ENCODE data around the gene GOT2. TPM values are rescaled to one million over a fixed set of nuclear protein-coding genes. Genes with fewer than 3 reads are reported as not detected.
"Not testable (repeated sequence)": the region's sequence is repeated elsewhere in the genome, so short reads cannot be mapped to it uniquely, and the experiment has no call there.

Gene GOT2
- total and polyA plus RNA-seq, 2 donors: 32.5 to 38.6 TPM

DNA sequence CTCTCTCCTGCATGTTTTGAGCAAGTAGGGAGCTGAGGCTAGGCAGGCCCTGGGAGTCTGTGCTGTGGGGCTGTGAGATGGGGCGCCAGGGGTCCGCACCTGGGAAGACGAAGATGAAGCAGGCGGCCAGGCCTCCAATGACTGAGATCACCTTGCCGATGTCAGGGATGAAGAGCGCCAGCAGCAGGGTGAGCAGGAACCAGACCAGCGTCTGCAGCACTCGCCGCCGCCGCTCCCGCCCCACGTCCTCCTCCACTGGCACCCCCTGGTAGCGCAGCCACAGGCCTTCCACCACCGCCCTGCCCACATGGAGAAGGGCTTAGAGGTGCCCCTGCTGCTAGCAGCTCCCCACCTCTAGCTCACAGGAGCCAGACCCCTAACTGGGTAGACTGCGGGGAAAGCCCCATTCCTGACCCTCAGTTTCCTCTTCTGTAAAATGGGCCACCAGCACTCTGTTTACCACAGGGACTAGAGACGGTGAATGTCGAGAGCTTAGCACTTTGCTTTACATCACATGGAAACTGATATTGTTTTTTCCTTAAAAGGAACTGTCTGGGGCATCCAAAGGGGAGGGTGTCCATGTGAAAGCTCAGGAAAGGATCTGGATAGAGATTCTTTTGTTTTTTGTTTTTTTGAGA lies 63.1 kb downstream of the GOT2 start:
- DNase-seq (ENCODE audit: low read depth in 6 of 9, low spot score in 9 of 9): no peak

DNA sequence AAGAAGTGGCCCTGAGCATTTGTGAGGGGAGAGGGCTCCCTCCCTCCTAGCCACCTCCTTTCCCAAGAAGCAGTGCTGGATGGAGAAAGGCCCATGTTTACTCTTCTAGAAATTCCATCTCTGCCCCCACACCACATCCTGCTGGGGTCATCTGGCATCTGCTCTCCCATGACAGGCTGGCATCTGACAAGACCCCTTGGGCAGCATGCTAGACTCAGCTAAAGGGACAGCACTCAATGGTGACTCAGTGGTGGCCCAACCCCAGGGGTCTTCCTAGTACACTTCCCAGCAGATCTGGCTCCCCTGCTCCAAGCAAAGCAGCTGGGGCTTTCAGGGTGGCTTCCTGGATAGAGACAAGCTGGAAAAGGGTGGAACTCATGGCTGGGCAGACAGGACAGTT lies 63.9 kb downstream of the GOT2 start:
- no peak for DNase-seq (ENCODE audit: low read depth in 6 of 9, low spot score in 9 of 9)
- H3K27me3 ChIP-seq (ENCODE audit: control insufficient read depth in 2 of 2, insufficient read depth in 1 of 2, low read length in 1 of 2): no peaks in the 10 kb centered on the region
- H3K4me1 ChIP-seq (ENCODE audit: control insufficient read depth in 2 of 2, insufficient read depth in 2 of 2, low read length in 2 of 2): no peaks in the 10 kb centered on the region
- H3K4me3 ChIP-seq (ENCODE audit: low read length in 2 of 2): no peak overlapping the region
- H3K36me3 ChIP-seq (ENCODE audit: control insufficient read depth in 2 of 2, insufficient read depth in 2 of 2, low read length in 1 of 2): peaks cover 2 to 7% of the 10 kb centered on the region in 2 donors
- H3K9me3 ChIP-seq (ENCODE audit: control insufficient read depth in 2 of 2, insufficient read depth in 1 of 2, low read length in 1 of 2): no peaks in the 10 kb centered on the region
- H3K27ac ChIP-seq (ENCODE audit: low read depth in 1 of 2, low read length in 1 of 2): no peak overlapping the region

More for the DNA sequence above, 63.1 kb downstream of the GOT2 start:
- H3K27ac ChIP-seq (ENCODE audit: low read depth in 1 of 2, low read length in 1 of 2): no peak overlapping the region
- no peaks in the 10 kb centered on the region for H3K4me1 ChIP-seq (ENCODE audit: control insufficient read depth in 2 of 2, insufficient read depth in 2 of 2, low read length in 2 of 2)
- H3K27me3 ChIP-seq (ENCODE audit: control insufficient read depth in 2 of 2, insufficient read depth in 1 of 2, low read length in 1 of 2): no peaks in the 10 kb centered on the region
- H3K4me3 ChIP-seq (ENCODE audit: low read length in 2 of 2): no peak overlapping the region
- H3K36me3 ChIP-seq (ENCODE audit: control insufficient read depth in 2 of 2, insufficient read depth in 2 of 2, low read length in 1 of 2): peaks cover 3 to 4% of the 10 kb centered on the region in 2 donors
- no peaks in the 10 kb centered on the region for H3K9me3 ChIP-seq (ENCODE audit: control insufficient read depth in 2 of 2, insufficient read depth in 1 of 2, low read length in 1 of 2)
- WGBS: 98% methylated on average over 18 of the region's 18 CpGs

DNA sequence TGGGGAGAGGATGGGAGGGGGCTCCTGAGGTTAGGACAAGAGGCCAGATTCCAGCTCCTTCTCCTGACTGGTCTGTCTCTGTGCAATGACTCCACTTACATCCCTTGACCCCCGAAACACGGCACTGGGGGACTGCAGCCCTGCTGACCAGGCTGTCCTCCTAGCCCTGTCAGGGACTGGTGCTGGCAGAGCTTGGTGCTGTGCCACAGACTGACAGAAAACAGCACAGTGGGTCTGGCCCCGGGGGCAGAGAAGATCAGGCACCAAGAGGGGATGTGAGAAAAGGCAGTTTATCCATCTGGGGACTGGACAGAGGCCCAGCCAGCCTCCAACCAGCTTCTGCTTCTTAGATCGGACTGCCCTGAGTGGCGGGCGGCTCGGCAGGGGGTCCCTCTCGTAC lies 68.9 kb downstream of the GOT2 start:
- Histone ChIP-seq H3K36me3 (ENCODE audit: control insufficient read depth in 2 of 2, insufficient read depth in 2 of 2, low read length in 1 of 2) (peaks cover 0 to 7% of the 10 kb centered on the region in 2 donors), H3K9me3 (ENCODE audit: control insufficient read depth in 2 of 2, insufficient read depth in 1 of 2, low read length in 1 of 2) (no peaks in the 10 kb centered on the region), H3K4me3 (ENCODE audit: low read length in 2 of 2) (no peak overlapping the region), H3K27me3 (ENCODE audit: control insufficient read depth in 2 of 2, insufficient read depth in 1 of 2, low read length in 1 of 2) (no peaks in the 10 kb centered on the region), H3K4me1 (ENCODE audit: control insufficient read depth in 2 of 2, insufficient read depth in 2 of 2, low read length in 2 of 2) (no peaks in the 10 kb centered on the region), H3K27ac (ENCODE audit: low read depth in 1 of 2, low read length in 1 of 2) (no peak overlapping the region)
- WGBS: 89% methylated on average over 8 of the region's 8 CpGs
- no peak for DNase-seq (ENCODE audit: low read depth in 6 of 9, low spot score in 9 of 9)

DNA sequence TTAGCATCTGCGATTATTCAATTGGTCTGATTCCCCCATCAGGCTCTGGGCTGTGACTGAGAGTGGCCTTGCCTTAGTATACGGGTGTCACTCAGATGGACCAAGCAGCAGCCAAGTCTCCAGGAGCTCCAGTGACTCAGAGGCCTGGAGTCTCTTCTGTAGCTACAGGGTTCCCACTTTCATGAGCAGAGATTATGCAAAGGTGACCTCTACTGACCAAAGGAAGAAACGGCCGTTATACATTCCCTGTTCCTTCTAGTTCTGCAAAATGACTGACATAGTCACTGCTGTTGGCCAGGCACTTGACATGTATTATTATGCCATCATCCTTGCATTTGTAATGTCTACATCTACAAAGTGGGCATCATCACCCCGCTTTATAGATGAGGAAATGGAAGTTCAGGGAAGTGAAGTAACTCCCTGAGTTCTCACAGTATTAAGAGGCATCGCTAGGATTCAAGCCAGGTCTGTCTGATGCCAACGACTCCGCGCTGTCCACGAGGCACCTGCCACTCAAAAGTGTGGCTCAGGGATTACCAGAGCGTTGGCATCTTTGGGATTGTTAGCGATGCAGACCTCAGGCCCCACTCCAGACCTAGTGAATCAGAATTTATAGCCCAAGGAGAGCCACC lies 72.8 kb downstream of the GOT2 start:
- H3K27ac ChIP-seq (ENCODE audit: low read depth in 1 of 2, low read length in 1 of 2): no peak overlapping the region
- 52% methylated on average over 12 of the region's 12 CpGs for WGBS

DNA sequence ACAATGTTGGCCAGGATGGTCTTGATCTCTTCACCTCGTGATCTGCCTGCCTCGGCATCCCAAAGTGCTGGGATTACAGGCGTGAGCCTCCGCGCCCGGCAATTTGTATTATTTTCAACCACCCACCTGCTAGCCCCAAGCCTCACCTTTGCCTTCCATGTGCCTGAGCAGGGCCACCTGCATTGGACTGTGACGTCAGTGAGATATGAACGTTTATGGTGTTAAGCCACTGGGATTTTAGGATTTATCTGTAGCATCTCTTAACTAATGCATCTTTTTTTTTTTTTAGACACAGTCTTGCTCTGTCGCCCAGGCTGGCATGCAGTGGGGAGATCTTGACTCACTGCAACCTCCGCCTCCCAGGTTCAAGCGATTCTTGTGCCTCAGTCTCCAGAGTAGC lies 74.2 kb downstream of the GOT2 start:
- not testable (repeated sequence) for H3K27me3 ChIP-seq (ENCODE audit: control insufficient read depth in 2 of 2, insufficient read depth in 1 of 2, low read length in 1 of 2); DNase-seq (ENCODE audit: low read depth in 6 of 9, low spot score in 9 of 9); H3K36me3 ChIP-seq (ENCODE audit: control insufficient read depth in 2 of 2, insufficient read depth in 2 of 2, low read length in 1 of 2); H3K9me3 ChIP-seq (ENCODE audit: control insufficient read depth in 2 of 2, insufficient read depth in 1 of 2, low read length in 1 of 2); H3K4me1 ChIP-seq (ENCODE audit: control insufficient read depth in 2 of 2, insufficient read depth in 2 of 2, low read length in 2 of 2); H3K27ac ChIP-seq (ENCODE audit: low read depth in 1 of 2, low read length in 1 of 2); H3K4me3 ChIP-seq (ENCODE audit: low read length in 2 of 2)
- WGBS: 96% methylated on average over 11 of the region's 11 CpGs

More for the DNA sequence above, 72.8 kb downstream of the GOT2 start:
- H3K4me3 ChIP-seq (ENCODE audit: low read length in 2 of 2): no peak overlapping the region
- H3K36me3 ChIP-seq (ENCODE audit: control insufficient read depth in 2 of 2, insufficient read depth in 2 of 2, low read length in 1 of 2): peaks cover 0 to 3% of the 10 kb centered on the region in 2 donors
- DNase-seq (ENCODE audit: low read depth in 6 of 9, low spot score in 9 of 9): peak in 3 of 9 donors; percentile 12 to 43 (median 20)
- no peaks in the 10 kb centered on the region for H3K9me3 ChIP-seq (ENCODE audit: control insufficient read depth in 2 of 2, insufficient read depth in 1 of 2, low read length in 1 of 2)
- no peaks in the 10 kb centered on the region for H3K27me3 ChIP-seq (ENCODE audit: control insufficient read depth in 2 of 2, insufficient read depth in 1 of 2, low read length in 1 of 2)
- no peaks in the 10 kb centered on the region for H3K4me1 ChIP-seq (ENCODE audit: control insufficient read depth in 2 of 2, insufficient read depth in 2 of 2, low read length in 2 of 2)

DNA sequence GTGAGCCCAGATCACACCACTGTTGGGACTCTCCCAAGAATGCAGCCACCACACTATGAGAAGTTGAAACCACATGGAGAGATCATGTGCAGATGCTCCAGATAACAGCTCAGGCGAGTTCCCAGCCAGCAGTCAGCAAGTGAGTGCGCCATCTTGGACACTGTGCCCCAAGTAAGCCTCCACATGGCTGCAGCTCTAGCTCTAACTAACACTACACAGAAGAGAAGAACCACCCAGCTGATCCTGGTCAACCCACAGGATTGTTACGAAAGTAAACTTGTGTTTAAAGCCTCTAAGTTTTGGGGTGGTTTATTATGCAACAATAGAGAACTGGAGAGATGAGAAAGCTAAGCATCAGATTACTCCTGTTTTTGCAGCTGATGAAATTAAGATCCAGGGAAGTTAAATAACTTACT lies 75.3 kb downstream of the GOT2 start:
- no peaks in the 10 kb centered on the region for H3K36me3 ChIP-seq (ENCODE audit: control insufficient read depth in 2 of 2, insufficient read depth in 2 of 2, low read length in 1 of 2)
- DNase-seq (ENCODE audit: low read depth in 6 of 9, low spot score in 9 of 9): no peak
- WGBS: 83% methylated on average over 3 of the region's 3 CpGs
- H3K4me1 ChIP-seq (ENCODE audit: control insufficient read depth in 2 of 2, insufficient read depth in 2 of 2, low read length in 2 of 2): no peaks in the 10 kb centered on the region
- H3K4me3 ChIP-seq (ENCODE audit: low read length in 2 of 2): no peak overlapping the region
- peaks cover 0 to 3% of the 10 kb centered on the region in 2 donors for H3K27me3 ChIP-seq (ENCODE audit: control insufficient read depth in 2 of 2, insufficient read depth in 1 of 2, low read length in 1 of 2)
- H3K9me3 ChIP-seq (ENCODE audit: control insufficient read depth in 2 of 2, insufficient read depth in 1 of 2, low read length in 1 of 2): no peaks in the 10 kb centered on the region
- H3K27ac ChIP-seq (ENCODE audit: low read depth in 1 of 2, low read length in 1 of 2): no peak overlapping the region

Other genes starting within 250 kb of the GOT2 start
- gene NDRG4, start 234.2 kb downstream of the GOT2 start, total RNA-seq: 3.0 TPM
- gene NDRG4, start 234.2 kb downstream of the GOT2 start, polyA plus RNA-seq: 15.7 TPM
- 8.5 TPM for gene SETD6, start 218.8 kb downstream of the GOT2 start, total RNA-seq
- 14.5 TPM for gene SETD6, start 218.8 kb downstream of the GOT2 start, polyA plus RNA-seq
- 132 TPM for gene CNOT1, start 104.5 kb downstream of the GOT2 start, total RNA-seq
- gene CNOT1, start 104.5 kb downstream of the GOT2 start, polyA plus RNA-seq: 74.6 TPM
- gene SLC38A7, start 49.5 kb downstream of the GOT2 start, total RNA-seq: 3.7 TPM
- 8.6 TPM for gene SLC38A7, start 49.5 kb downstream of the GOT2 start, polyA plus RNA-seq